Measurements from ENCODE around the gene OR10A6. TPM values are rescaled to one million over a fixed set of nuclear protein-coding genes. Genes with fewer than 3 reads are reported as not detected.
A peak's percentile ranks its signal among the peaks of the same experiment; 100 is the strongest.

Gene OR10A6
- 0.02 TPM in 1 of 2 replicates, not detected in the other for polyA plus RNA-seq (2012; rRNA removed)
- 0.01 and 0.03 TPM in 2 replicates for polyA plus RNA-seq (2012; cell fraction: cytosol; rRNA removed)
- polyA plus RNA-seq (2012; cell fraction: nucleus; rRNA removed) = 0.05 TPM in 1 of 2 replicates, not detected in the other

DNA sequence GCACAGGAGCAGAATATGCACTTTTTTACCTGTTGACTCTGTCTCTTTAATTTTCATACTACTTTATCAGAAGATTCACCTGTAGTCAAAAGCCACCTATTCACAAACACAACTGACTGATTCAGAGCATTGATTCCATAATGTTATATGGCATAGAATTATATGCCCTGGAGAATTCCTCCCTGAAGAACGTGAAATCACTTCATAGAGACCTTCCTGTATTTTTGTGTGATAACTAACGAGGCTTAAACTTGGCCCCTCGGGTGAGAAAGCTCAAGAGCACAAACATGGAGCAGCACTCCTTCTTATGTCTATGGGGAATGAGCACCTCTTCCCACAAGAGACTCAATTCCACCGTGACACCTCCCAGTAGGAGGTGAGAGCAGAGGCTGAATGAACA lies at the start of gene OR10A6:
Gene OR10A6 (minus strand): TSS at position 101 of the 400 bp plus-strand sequence. CDS start 2,606 bp downstream, outside the sequence.
- no peaks in the 10 kb centered on the region; the same call in 1 of the 2 replicates for H3K27me3 ChIP-seq (ENCODE audit: insufficient read depth)
- CTCF ChIA-PET = no interaction called here
- WGBS (ENCODE audit: low lambda C conversion rate) = 2% methylated on average over 4 of the region's 4 CpGs

DNA sequence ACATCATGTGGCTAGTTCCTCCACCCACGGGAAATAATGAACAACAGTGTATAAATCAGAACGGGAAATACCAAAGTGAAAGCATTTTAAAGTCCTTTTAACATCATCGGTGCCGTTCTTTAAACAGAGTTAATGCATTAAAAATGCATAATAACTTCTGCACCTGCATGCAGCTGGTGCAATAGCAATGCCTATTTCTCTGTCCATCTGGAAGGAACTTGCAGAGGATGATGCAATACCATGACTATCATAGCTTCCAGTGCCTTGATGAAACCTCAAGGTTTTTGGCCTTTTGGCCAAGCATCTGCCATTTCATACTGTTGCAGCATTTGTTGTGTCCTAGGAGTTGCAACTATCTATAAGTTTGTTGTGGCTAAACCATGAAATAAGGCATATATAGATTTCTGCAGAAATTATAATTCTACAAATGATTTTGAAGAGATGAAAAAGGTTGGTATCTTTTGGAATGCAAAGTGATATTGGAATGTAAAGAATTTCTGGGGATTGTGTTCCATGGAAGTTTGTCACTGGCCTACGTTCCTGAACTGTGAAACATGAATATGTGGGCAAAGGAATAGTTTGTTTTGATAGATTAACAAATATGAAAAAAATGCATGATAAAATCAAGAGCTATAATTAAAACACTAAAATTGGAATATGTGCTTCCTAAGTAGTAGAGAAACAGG lies 46.3 kb upstream of the OR10A6 start:
- no peak overlapping the region for H3K4me3 ChIP-seq (ENCODE audit: low read depth in 2 of 2, low read length in 1 of 2)
- CTCF ChIA-PET = interaction anchor here (4.0 kb wide), 1 partner anchor 9 kb away, joined by 35 read pairs; the partner anchor contains the start of gene EIF3F
- H3K9ac ChIP-seq = no peak overlapping the region
- TF ChIP-seq GATA2 (CRISPR knock-in tag; IDR thresholded peaks at IDR 0.05) = no peak
- peak; percentile 55; the same call in 1 of the 2 replicates for TF ChIP-seq NFIC (IDR thresholded peaks at IDR 0.05; ENCODE audit: borderline replicate concordance)
- 0 out of 2 replicates have a peak, but pooled peaks have one; percentile 15 for TF ChIP-seq GABPA (IDR thresholded peaks at IDR 0.05; ENCODE audit: low read depth)
- TF ChIP-seq EP300 (IDR thresholded peaks at IDR 0.05; ENCODE audit: borderline replicate concordance in 1 of 2, low read depth in 1 of 2, low read length in 1 of 2) = peak in 1 of 2 experiments; percentile 72; a peak in 2 of 4 replicates
- TF ChIP-seq JUND (IDR thresholded peaks at IDR 0.05) = peak; percentile 51; the same call in 1 of the 2 replicates
- peak; percentile 64 for TF ChIP-seq MAX (IDR thresholded peaks at IDR 0.05; ENCODE audit: low read depth)
- peak; percentile 81 for TF ChIP-seq TCF12 (IDR thresholded peaks at IDR 0.05)
- peak; percentile 55; the same call in 1 of the 2 replicates for TF ChIP-seq FOSL2 (IDR thresholded peaks at IDR 0.05; ENCODE audit: borderline replicate concordance, low read depth)
- peak; percentile 92 for TF ChIP-seq MEF2A (IDR thresholded peaks at IDR 0.05; ENCODE audit: borderline replicate concordance, low read depth)
- no peak for TF ChIP-seq IRF3 (IDR thresholded peaks at IDR 0.05; ENCODE audit: low read depth, low read length)

More for the DNA sequence above, at the start of gene OR10A6:
- H3K9me3 ChIP-seq = no peaks in the 10 kb centered on the region; the same call in 1 of the 2 replicates
- H3K9ac ChIP-seq = no peak within 1 kb of the TSS
- H3F3A ChIP-seq (replicated peaks; ENCODE audit: insufficient read depth) = no peaks in the 10 kb centered on the region
- no peak within 1 kb of the TSS for H3K4me2 ChIP-seq
- no peak within 1 kb of the TSS for H3K27ac ChIP-seq (ENCODE audit: low read depth in 2 of 2, low read length in 1 of 2)
- TF ChIP-seq, protein P1, sequence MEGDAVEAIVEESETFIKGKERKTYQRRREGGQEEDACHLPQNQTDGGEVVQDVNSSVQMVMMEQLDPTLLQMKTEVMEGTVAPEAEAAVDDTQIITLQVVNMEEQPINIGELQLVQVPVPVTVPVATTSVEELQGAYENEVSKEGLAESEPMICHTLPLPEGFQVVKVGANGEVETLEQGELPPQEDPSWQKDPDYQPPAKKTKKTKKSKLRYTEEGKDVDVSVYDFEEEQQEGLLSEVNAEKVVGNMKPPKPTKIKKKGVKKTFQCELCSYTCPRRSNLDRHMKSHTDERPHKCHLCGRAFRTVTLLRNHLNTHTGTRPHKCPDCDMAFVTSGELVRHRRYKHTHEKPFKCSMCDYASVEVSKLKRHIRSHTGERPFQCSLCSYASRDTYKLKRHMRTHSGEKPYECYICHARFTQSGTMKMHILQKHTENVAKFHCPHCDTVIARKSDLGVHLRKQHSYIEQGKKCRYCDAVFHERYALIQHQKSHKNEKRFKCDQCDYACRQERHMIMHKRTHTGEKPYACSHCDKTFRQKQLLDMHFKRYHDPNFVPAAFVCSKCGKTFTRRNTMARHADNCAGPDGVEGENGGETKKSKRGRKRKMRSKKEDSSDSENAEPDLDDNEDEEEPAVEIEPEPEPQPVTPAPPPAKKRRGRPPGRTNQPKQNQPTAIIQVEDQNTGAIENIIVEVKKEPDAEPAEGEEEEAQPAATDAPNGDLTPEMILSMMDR (IDR thresholded peaks at IDR 0.05) = no peak
- TF ChIP-seq RFX5 (IDR thresholded peaks at IDR 0.05; ENCODE audit: low read length) (no peak), SIN3A (IDR thresholded peaks at IDR 0.05; ENCODE audit: borderline replicate concordance, low read depth, low read length) (no peak), MEF2A (IDR thresholded peaks at IDR 0.05; ENCODE audit: borderline replicate concordance, low read depth) (no peak), FOXJ3 (CRISPR knock-in tag; IDR thresholded peaks at IDR 0.05) (no peak), FOXM1 (IDR thresholded peaks at IDR 0.05; ENCODE audit: low read depth) (no peak), IRF3 (IDR thresholded peaks at IDR 0.05; ENCODE audit: low read depth, low read length) (no peak), NFIC (IDR thresholded peaks at IDR 0.05; ENCODE audit: borderline replicate concordance) (no peak), FOSL2 (IDR thresholded peaks at IDR 0.05; ENCODE audit: borderline replicate concordance, low read depth) (no peak), ELF1 (IDR thresholded peaks at IDR 0.05) (no peak), MAX (IDR thresholded peaks at IDR 0.05; ENCODE audit: low read depth) (no peak), TCF12 (IDR thresholded peaks at IDR 0.05) (no peak), RAD21 (IDR thresholded peaks at IDR 0.05; ENCODE audit: low read length) (no peak), CHD2 (IDR thresholded peaks at IDR 0.05; ENCODE audit: low read length, partially characterized antibody) (no peak)
- H4K20me1 ChIP-seq (ENCODE audit: insufficient read depth) = no peaks in the 10 kb centered on the region
- POLR2A ChIA-PET = no interaction called here
- no peaks in the 10 kb centered on the region for H3K36me3 ChIP-seq (replicated peaks in 1 of 2; ENCODE audit: control insufficient read depth in 1 of 2, insufficient read depth in 2 of 2, low read length in 1 of 2)
- H3K4me3 ChIP-seq (ENCODE audit: low read depth in 2 of 2, low read length in 1 of 2) = no peak within 1 kb of the TSS
- no peaks in the 10 kb centered on the region for H3K4me1 ChIP-seq (ENCODE audit: control insufficient read depth in 1 of 2, insufficient read depth in 2 of 2, low read depth in 1 of 2, low read length in 1 of 2)
- no peaks in the 10 kb centered on the region for H3K9me2 ChIP-seq
- no peaks in the 10 kb centered on the region for H3K79me2 ChIP-seq (ENCODE audit: insufficient read depth)
- DNase-seq = no peak
- no peak within 1 kb of the TSS for H2AFZ ChIP-seq (ENCODE audit: low read depth)

More for the DNA sequence above, 46.3 kb upstream of the OR10A6 start:
- H3K4me1 ChIP-seq (ENCODE audit: control insufficient read depth in 1 of 2, insufficient read depth in 2 of 2, low read depth in 1 of 2, low read length in 1 of 2) = no peaks in the 10 kb centered on the region
- peak overlapping the region in 1 of 2 experiments; percentile 43; a peak in 2 of 4 replicates for H3K27ac ChIP-seq (ENCODE audit: low read depth in 2 of 2, low read length in 1 of 2)
- H3K36me3 ChIP-seq (replicated peaks in 1 of 2; ENCODE audit: control insufficient read depth in 1 of 2, insufficient read depth in 2 of 2, low read length in 1 of 2) = no peaks in the 10 kb centered on the region
- POLR2A ChIA-PET = no interaction called here
- 5% methylated on average over 5 of the region's 5 CpGs for WGBS (ENCODE audit: low lambda C conversion rate)
- DNase-seq = no peak
- H3K9me2 ChIP-seq = no peaks in the 10 kb centered on the region
- no peak overlapping the region for H2AFZ ChIP-seq (ENCODE audit: low read depth)
- peak overlapping the region; percentile 22; the same call in 1 of the 2 replicates for H3K4me2 ChIP-seq
- H3K9me3 ChIP-seq = no peaks in the 10 kb centered on the region
- no peaks in the 10 kb centered on the region for H3K27me3 ChIP-seq (ENCODE audit: insufficient read depth)
- H3F3A ChIP-seq (replicated peaks; ENCODE audit: insufficient read depth) = peaks cover 23% of the 10 kb centered on the region
- no peaks in the 10 kb centered on the region for H4K20me1 ChIP-seq (ENCODE audit: insufficient read depth)
- H3K79me2 ChIP-seq (ENCODE audit: insufficient read depth) = no peaks in the 10 kb centered on the region
